HG03097 (cell line): ENCODE data around the gene POLE3.
"Not testable (repeated sequence)": the region's sequence is repeated elsewhere in the genome, so short reads cannot be mapped to it uniquely, and the experiment has no call there.

Experiments used
- ATAC-seq: cut with Tn5 transposase; IDR thresholded peaks from one replicate; pipeline ENCODE4 v1.9.1; 2021; ENCODE audit not compliant: unreplicated experiment, low FRiP score

The POLE3 gene

GRCh38 chr9:113406353-113406752 lies 4.1 kb downstream of the POLE3 start:
- ATAC-seq = not testable (repeated sequence)

- ATAC-seq = no peak
These were observed 6.8 kb downstream of the POLE3 start for GRCh38 chr9:113403646-113404045.

- ATAC-seq = peak; percentile 97
These were observed 9.3 kb downstream of the POLE3 start, which contains the start of gene ALAD for GRCh38 chr9:113401027-113401792. Gene ALAD (minus strand): TSS chr9:113401284. CDS start chr9:113393559, 7,725 bp downstream.

- ATAC-seq = no peak
These were observed 10.8 kb downstream of the POLE3 start for GRCh38 chr9:113399646-113400200.

GRCh38 chr9:113398796-113399195 lies 11.7 kb downstream of the POLE3 start:
- no peak for ATAC-seq

- no peak for ATAC-seq
These were observed 13.3 kb downstream of the POLE3 start for GRCh38 chr9:113397203-113397631.

- no peak for ATAC-seq
These were observed 15.2 kb downstream of the POLE3 start for GRCh38 chr9:113395000-113395861.

- no peak for ATAC-seq
These were observed 17.2 kb downstream of the POLE3 start for GRCh38 chr9:113393281-113393680.

GRCh38 chr9:113391917-113392316 lies 18.6 kb downstream of the POLE3 start:
- ATAC-seq = no peak

- ATAC-seq = no peak
These were observed 20.1 kb downstream of the POLE3 start for GRCh38 chr9:113390192-113390960.

GRCh38 chr9:113389451-113389850 lies 21.0 kb downstream of the POLE3 start:
- ATAC-seq = no peak

GRCh38 chr9:113388833-113389232 lies 21.6 kb downstream of the POLE3 start:
- no peak for ATAC-seq

GRCh38 chr9:113387560-113388230 lies 22.8 kb downstream of the POLE3 start:
- ATAC-seq = no peak

GRCh38 chr9:113386571-113387393 lies 23.7 kb downstream of the POLE3 start:
- no peak for ATAC-seq

- no peak for ATAC-seq
These were observed 28.5 kb downstream of the POLE3 start for GRCh38 chr9:113381909-113382411.

GRCh38 chr9:113381441-113381840 lies 29.0 kb downstream of the POLE3 start:
- ATAC-seq = not testable (repeated sequence)

- ATAC-seq = no peak
These were observed 29.6 kb downstream of the POLE3 start for GRCh38 chr9:113380869-113381378.

GRCh38 chr9:113379829-113380210 lies 30.7 kb downstream of the POLE3 start:
- not testable (repeated sequence) for ATAC-seq
